Keratinocyte (primary cell): ENCODE data around the gene CD53. TPM values are rescaled to one million over a fixed set of nuclear protein-coding genes. Genes with fewer than 3 reads are reported as not detected.

ENCODE experiments used
- DNase-seq: peaks from one replicate; pipeline ENCODE4 v3.0.0-alpha.2; 2011; ENCODE audit warnings: low read depth, missing footprints, low spot score
- FAIRE-seq: peaks from 2 replicates; lab custom pipeline; 2011; peaks lifted over from hg19 to GRCh38; lab: Jason Lieb, UNC
- H2AFZ ChIP-seq: 2 replicates; pipeline ENCODE4 v1.6.0; 2012; ENCODE audit warnings: low read length, control low read depth, inconsistent platforms; ENCODE audit not compliant: control insufficient read depth
- H3K27ac ChIP-seq: 2 replicates; pipeline ENCODE4 v1.5.1; 2011; ENCODE audit warnings: low read length; ENCODE audit not compliant: control insufficient read depth, insufficient read depth
- H3K27me3 ChIP-seq: 3 replicates; pipeline ENCODE4 v1.6.0; 2011; ENCODE audit warnings: low read length; ENCODE audit not compliant: control insufficient read depth, insufficient read depth; ENCODE audit errors: extremely low read depth
- H3K36me3 ChIP-seq, 2 experiments: 2 replicates in 1 of 2; 3 replicates in 1 of 2; pipeline ENCODE4 v1.5.1; 2011; ENCODE audit warnings: low read length in 2 of 2, mild to moderate bottlenecking in 1 of 2; ENCODE audit not compliant: control insufficient read depth in 2 of 2, insufficient read depth in 2 of 2; ENCODE audit errors: extremely low read depth in 1 of 2
- H3K4me1 ChIP-seq: 3 replicates; pipeline ENCODE4 v1.5.1; 2011; ENCODE audit warnings: low read length; ENCODE audit not compliant: control insufficient read depth, insufficient read depth; ENCODE audit errors: extremely low read depth
- H3K4me2 ChIP-seq: 3 replicates; pipeline ENCODE4 v1.6.0; 2011; ENCODE audit warnings: low read depth, low read length; ENCODE audit not compliant: control insufficient read depth, insufficient read depth; ENCODE audit errors: extremely low read depth
- H3K4me3 ChIP-seq, 3 experiments: fragments of 200-600 bp in 1 of 3; sonication (generic) in 1 of 3; 2 replicates in 2 of 3; 3 replicates in 1 of 3; pipeline ENCODE4 v1.5.1; 2011 to 2016; ENCODE audit warnings: low read length in 3 of 3, mild to moderate bottlenecking in 3 of 3, control low read depth in 2 of 3, inconsistent platforms in 1 of 3, low read depth in 1 of 3, mixed read lengths in 1 of 3, mixed run types in 1 of 3, moderate library complexity in 1 of 3; ENCODE audit not compliant: control insufficient read depth in 2 of 3, insufficient read depth in 2 of 3; ENCODE audit errors: extremely low read depth in 1 of 3
- H3K79me2 ChIP-seq: 2 replicates; pipeline ENCODE4 v1.6.0; 2012; ENCODE audit warnings: low read length; ENCODE audit not compliant: control insufficient read depth, insufficient read depth
- H3K9ac ChIP-seq: 3 replicates; pipeline ENCODE4 v1.6.0; 2011; ENCODE audit warnings: low read length; ENCODE audit not compliant: control insufficient read depth, insufficient read depth; ENCODE audit errors: extremely low read depth
- H3K9me1 ChIP-seq: 3 replicates; pipeline ENCODE4 v1.6.0; 2011; ENCODE audit warnings: low read length; ENCODE audit not compliant: control insufficient read depth, insufficient read depth; ENCODE audit errors: extremely low read depth
- H3K9me3 ChIP-seq: 2 replicates; pipeline ENCODE4 v1.5.1; 2012; ENCODE audit warnings: low read depth, low read length; ENCODE audit not compliant: control insufficient read depth
- H4K20me1 ChIP-seq: 3 replicates; pipeline ENCODE4 v1.6.0; 2011; ENCODE audit warnings: low read length; ENCODE audit not compliant: control insufficient read depth, insufficient read depth; ENCODE audit errors: extremely low read depth
- CTCF ChIP-seq, 3 experiments: IDR thresholded peaks in 1 of 3; conservative IDR thresholded peaks in 1 of 3; optimal IDR thresholded peaks in 1 of 3; 2 replicates in 2 of 3; 3 replicates in 1 of 3; pipeline versions ENCODE3 to v1.5.1; 2011; ENCODE audit warnings: low read length in 3 of 3, mild to moderate bottlenecking in 3 of 3, moderate library complexity in 2 of 3, control low read depth in 1 of 3, inconsistent platforms in 1 of 3; ENCODE audit not compliant: insufficient read depth in 2 of 3; ENCODE audit errors: extremely low read depth in 1 of 3
- EZH2 ChIP-seq: IDR thresholded peaks from one replicate; pipeline ENCODE4 v1.6.1; 2012; ENCODE audit warnings: inconsistent platforms, mild to moderate bottlenecking, low read length, moderate library complexity
- dilution Hi-C: fragments of 300-500 bp; cut with MboI; formaldehyde crosslinking; loops from one replicate; pipeline ENCODE4 v1.7.0; 2020; ENCODE audit warnings: low sequenced_read_pairs; ENCODE audit not compliant: extremely low pct_ligation_motif_present
- polyA plus RNA-seq, 5 experiments: library from polyadenylated mRNA; depleted of rRNA in 3 of 5; stranded (reverse) in 3 of 5; stranded (forward) in 1 of 5; unstranded in 1 of 5; fragments of >200 nt; gene quantifications; 1 replicate in 1 of 5; 2 replicates in 3 of 5; 3 replicates in 1 of 5; pipeline versions ENCODE4 v1.2.1 to v1.2.3, GENCODE V29; 2011 to 2012; ENCODE audit warnings: missing spikeins in 2 of 5, low read depth in 1 of 5, low replicate concordance in 1 of 5

The CD53 gene
- polyA plus RNA-seq, 1 donor (not counting 4 experiments of a cell fraction or from before 2014, with no cell fraction given) = 0.09 TPM

DNA sequence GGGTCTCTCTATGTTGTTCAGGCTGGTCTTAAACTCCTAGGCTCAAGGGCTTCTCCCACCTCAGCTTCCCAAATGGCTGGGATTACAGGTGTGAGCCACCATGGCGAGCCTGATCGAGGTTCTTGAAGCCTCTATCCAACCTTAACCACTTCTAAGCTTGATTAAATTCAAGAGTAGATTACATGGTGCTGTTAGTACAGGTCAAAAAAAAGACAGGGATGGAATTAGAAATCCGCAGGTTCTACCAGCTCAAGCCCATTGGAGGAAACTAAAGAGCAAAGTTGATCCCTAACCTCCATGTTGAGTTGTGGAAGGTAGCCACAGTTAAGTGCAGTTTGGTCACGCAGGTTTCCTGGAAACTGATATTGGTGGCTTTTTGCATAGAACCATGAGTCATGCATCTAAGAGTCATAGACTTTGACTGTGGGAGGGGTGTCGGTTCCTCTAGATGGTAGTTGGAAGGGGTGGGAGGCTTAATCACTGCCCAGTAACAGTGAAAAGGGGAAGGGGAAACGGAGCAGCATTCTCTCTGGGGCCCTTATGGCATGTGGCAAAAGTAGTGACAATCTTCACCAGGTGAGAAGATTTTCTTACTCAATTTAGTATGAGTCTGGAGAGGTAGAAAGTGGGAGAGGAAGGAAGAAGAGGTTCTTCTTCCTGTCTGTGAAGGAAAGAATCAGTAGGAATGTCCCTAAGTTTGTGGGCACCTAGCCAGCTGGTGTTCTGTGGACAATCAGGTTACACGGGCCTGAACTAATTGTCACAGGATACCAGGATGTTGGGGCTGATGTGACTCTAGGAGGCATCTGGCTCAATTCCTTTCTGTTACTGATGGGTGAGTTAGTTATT is 7.0 kb downstream of the CD53 start:
- no peak overlapping the region for H3K4me3 ChIP-seq
- no peaks in the 10 kb centered on the region for H3K79me2 ChIP-seq
- H3K9me3 ChIP-seq = no peaks in the 10 kb centered on the region
- H4K20me1 ChIP-seq = no peaks in the 10 kb centered on the region
- no peaks in the 10 kb centered on the region for H3K36me3 ChIP-seq
- H3K4me2 ChIP-seq = no peak overlapping the region
- dilution Hi-C loops = no loop called here
- no peaks in the 10 kb centered on the region for H3K27me3 ChIP-seq
- H3K4me1 ChIP-seq = no peaks in the 10 kb centered on the region
- FAIRE-seq (no peak), DNase-seq (no peak)
- H3K27ac ChIP-seq = no peak overlapping the region
- TF ChIP-seq EZH2 (no peak), CTCF (optimal IDR thresholded peaks at IDR 0.05 in 1 of 3, IDR thresholded peaks at IDR 0.05 in 1 of 3, conservative IDR thresholded peaks at IDR 0.05 in 1 of 3; ENCODE audit: extremely low read depth in 1 of 3, insufficient read depth in 2 of 3, low read length in 3 of 3) (no peak)
- no peak overlapping the region for H2AFZ ChIP-seq
- H3K9me1 ChIP-seq = no peaks in the 10 kb centered on the region
- H3K9ac ChIP-seq = no peak overlapping the region

DNA sequence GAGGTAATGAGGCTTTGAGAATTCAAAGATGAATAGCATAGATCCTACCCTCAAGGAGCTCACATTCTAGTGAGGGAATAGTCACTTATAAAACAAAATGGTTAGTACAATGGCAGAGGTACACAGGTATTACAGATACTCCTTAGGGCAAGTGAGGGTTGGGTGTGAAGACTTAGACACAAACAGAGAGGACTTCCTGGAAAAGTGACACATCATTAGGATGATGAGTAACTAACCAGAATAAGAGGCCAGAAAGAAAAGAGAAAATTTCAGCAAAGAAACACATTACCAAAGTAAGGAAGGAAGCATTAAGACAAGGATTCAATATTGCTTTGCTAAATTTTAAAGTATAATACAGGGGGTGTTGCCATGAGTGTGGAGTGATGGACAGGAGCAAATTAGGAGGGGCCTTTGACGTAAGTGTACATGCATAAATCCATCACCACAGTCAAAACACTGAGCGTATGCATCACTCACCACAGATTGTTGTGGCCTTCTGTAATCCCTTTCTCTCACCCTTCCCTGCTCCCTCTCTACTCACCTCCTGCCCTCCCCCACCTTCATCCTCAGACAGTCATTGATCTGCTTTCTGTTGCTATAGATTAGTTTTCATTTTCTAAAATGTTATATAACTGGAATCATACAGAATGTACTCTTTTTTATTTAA is 7.9 kb downstream of the CD53 start:
- H3K27me3 ChIP-seq = no peaks in the 10 kb centered on the region
- no peaks in the 10 kb centered on the region for H3K9me3 ChIP-seq
- no peaks in the 10 kb centered on the region for H4K20me1 ChIP-seq
- no peak for DNase-seq
- no peaks in the 10 kb centered on the region for H3K79me2 ChIP-seq
- no peaks in the 10 kb centered on the region for H3K9me1 ChIP-seq
- H3K4me2 ChIP-seq = no peak overlapping the region
- no peak overlapping the region for H3K9ac ChIP-seq
- H3K27ac ChIP-seq = no peak overlapping the region
- H3K4me3 ChIP-seq = no peak overlapping the region
- dilution Hi-C loops = no loop called here
- FAIRE-seq = no peak
- no peak for TF ChIP-seq EZH2
- no peak for TF ChIP-seq CTCF (optimal IDR thresholded peaks at IDR 0.05 in 1 of 3, IDR thresholded peaks at IDR 0.05 in 1 of 3, conservative IDR thresholded peaks at IDR 0.05 in 1 of 3; ENCODE audit: extremely low read depth in 1 of 3, insufficient read depth in 2 of 3, low read length in 3 of 3)
- H3K36me3 ChIP-seq = no peaks in the 10 kb centered on the region
- H2AFZ ChIP-seq = no peak overlapping the region
- no peaks in the 10 kb centered on the region for H3K4me1 ChIP-seq
